ENCODE results near the gene SCAMP2.
A peak's percentile ranks its signal among the peaks of the same experiment; 100 is the strongest.

The SCAMP2 gene

DNA sequence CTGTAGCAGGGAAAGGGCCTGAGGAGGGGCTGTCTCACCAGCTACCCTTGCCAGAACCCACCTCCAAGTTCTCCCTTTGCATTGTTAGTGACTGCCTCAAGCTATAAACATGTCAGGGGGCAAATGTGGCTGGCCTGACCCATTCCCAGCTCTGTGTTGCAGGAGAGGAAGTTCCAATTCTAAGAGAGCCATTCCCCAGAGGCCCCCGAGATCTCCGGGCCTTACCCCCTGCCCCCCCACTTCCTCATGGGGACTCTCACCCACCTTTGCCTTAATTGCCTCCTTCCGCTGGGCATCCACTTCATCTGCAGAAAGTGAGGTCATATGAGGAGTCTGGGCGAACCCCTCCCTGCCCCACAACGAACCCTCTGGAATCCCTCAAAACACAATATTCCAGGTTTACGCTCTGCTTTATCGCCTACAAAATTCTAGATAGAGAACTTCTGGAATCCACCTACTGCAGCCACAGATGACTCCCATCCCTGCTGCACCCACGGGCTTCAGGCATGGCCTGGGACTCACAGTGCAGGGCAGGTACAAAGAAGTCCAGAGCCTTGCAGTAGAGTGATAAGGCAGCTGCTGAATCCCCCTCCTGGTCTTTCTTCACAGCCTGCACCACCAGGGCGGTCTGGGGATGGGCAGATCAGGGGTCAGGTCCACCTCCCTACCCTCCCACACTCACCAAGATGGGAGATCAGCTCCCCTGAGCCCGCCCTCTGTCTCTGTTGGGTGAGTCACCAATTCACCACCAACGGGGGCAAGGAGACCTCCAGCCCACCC lies 34.2 kb downstream of the SCAMP2 start:
- DNase-seq (ENCODE audit: low spot score): no peak

DNA sequence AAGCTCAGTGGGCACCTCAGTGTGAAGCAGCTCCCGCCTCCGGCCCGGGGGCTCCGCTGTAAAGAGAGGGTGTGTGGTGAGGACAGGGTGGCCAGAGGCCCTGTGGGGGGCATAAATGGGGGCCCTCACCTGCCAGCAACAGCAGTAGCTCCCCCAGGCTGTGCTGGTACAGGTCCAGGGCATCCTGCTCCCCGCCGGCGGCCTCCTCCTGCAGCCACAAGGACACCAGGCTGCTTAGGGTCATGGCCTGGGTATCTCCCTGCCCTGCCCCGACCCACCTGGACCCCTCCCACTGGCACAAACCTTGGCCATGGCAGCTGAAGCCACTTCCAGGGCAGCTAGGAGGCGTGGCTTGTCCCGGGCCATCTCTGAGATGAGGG lies 35.0 kb downstream of the SCAMP2 start:
- DNase-seq (ENCODE audit: low spot score): no peak

DNA sequence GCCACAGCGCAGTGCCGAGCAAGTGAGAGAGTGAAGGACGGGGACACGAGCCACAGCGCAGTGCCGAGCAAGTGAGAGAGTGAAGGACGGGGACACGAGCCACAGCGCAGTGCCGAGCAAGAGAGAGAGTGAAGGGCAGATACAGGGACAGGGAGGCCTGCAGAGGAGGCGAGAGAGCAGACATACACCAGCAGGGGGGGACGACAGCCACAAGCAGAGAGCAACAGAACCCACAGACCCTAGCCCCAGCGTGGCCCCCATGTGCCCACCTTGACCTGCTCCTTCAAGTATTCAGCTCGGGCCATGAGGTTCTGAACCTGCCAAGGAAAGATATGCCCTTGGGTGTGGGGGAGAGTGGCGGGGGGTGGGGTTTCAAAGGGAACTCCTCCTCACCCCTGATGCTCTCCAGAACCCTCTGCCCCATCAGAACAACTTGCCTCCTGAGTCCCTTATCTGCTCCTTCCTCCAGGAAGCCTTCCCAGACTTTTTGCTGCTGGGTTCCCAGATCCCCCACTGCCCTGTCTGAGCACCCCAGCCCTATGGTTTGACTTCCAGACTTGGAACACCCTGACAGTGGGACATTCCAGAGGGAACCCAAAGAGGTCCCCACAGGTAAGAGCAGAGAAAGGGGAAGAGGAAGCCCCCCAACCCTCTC lies 35.6 kb downstream of the SCAMP2 start:
- DNase-seq (ENCODE audit: low spot score): peak; percentile 5

DNA sequence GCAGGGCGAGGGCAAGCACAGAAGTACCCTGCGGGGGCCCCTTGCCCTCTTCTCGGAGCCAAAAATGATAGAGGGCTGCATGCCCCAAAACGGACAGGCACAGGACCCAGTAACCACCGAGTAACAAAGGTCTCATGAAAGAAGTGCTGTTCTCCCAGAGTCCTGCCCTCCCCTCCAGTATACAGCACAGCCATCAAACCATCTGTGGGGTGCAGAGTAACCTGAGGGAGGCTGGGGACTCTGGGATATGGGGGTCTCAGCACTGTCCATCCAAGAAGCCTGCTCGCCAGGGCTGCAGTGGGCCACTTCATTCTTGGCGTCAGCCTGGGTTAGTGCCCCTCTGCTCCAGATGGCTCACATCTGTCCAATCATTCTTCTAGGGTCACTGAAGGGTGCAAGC lies 36.3 kb downstream of the SCAMP2 start:
- DNase-seq (ENCODE audit: low spot score): peak; percentile 4

DNA sequence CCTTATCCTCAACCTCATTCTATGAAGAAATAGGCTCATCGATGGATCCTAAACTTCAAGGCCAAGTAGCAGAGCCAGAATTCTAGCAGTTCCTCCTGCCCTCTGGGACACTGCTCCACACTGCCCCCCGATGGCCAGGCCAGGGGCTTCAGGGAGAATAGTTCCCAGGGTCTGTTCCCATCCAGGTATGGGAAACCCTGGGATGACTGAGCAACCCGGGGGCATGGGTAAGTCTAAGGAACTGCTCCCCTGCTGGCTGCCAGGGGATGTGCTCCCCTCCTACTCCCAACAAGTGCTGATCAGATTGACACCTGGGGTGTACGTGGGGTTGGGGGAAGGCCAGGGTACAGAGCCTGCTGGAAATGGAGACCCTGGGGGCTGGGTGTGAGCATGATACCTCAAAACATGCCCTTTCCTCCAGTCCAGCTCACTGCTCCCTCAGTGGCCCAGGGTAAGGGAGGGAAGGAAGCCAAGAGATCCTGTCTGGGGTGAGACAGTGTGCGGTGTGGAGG lies 37.8 kb downstream of the SCAMP2 start:
- peak; percentile 86 for DNase-seq (ENCODE audit: low spot score)

DNA sequence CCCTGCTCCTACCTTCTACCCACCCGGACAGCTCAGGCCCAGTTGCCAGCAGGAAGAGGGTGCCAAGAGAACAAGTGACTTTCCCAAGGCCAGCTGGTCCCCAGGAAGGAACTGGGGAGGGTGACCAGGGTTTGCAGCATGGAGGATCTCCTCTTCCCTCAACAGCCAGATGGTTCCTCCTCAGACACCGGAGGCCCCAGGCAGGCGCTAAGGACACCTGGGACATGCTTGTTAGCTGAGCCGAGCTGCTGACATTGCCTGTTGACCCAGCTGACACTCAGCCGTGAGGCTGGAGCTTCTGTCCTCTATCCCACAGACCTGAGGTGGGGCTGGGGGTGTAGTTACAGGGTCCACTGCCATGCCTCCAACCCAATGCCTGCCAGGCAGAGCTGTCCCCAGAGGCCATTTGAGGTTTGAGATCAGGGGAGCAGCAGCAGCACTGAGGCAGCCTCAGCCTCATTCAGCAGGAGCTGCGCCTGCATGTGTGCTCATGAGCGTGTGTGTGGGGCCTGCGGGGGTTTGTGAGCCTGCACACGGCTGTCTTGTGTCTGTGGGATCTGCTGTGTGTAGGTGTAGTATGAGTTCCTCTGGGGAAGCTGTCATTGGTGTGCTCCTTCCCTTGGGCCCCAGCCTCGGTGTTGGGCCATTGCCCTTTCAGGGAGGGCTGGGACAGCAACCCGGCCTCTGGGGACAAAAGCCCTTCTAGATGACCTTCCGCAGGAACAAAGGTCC lies 39.6 kb downstream of the SCAMP2 start:
- DNase-seq (ENCODE audit: low spot score): no peak

DNA sequence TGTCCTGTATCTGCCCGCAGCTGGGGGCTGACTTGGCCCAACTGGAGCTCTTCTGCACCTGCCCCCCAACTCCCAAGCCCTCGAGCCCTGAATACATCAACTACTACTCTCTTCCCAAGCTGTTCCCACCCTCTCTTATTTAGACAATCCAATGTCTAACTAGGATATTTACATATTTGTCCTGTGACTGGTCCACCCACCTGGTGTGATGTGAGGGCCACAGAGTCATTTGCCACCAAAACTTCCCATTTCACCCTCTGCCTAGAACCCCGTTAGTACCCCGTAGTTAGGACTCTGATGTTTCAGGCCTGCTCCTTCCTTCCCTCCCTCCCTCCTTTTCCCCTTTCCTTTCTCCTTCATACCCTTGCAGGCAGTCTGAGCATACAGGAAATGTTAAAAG lies 40.3 kb downstream of the SCAMP2 start:
- no peak for DNase-seq (ENCODE audit: low spot score)

DNA sequence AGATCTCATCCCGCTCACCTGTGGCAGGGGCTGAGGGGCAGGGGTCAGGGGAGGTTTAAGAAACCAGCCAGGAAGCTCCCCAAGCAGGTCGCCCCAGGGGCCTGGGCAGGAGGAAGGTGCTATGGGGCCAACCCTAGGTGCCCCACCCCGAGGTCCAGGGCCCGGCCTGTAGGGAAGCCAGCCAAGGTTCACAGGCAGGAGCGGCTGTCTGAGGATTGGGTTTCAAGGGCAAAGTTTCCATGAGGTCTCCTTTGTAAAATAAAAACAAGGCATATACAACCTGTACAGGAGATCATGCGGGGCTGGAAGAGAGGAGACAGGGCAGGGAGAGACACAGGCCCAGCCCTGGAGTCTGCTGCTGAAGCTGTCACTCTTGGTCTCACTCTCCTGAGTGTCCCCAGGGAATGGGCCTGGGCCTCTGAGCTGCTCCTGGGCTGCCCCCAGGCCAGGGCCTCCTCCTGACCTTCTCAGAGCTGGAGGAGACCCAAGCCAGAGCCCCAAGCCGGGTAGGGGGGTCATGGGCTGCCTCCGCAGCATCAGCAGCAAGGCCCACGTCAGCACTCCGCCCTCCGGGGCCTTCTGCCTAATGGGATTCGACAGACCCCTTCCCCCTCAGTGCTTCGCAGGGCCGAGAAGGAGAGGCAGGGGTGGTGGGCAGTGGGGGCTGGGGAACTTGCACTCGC lies 41.2 kb downstream of the SCAMP2 start:
- no peak for DNase-seq (ENCODE audit: low spot score)

DNA sequence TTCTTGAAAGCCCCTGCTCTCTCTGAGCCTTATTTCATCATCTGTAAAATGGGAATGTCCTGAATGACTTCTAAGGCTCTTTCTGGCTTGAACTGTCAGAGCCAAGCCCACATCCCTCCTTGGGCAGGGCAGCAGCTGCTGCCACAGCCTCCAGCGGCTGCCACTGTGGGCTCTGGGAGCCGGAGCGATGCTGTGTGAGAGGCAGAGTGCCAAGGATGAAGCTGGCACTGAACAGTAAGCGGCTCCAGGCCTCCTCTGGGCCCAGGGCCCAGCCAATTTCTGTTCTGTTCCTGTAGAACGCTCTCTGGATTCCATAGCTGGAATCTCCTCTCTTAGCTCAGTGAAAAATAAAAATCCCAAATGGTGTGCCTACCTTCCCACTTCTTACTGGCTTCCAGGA lies 42.3 kb downstream of the SCAMP2 start:
- DNase-seq (ENCODE audit: low spot score): no peak

DNA sequence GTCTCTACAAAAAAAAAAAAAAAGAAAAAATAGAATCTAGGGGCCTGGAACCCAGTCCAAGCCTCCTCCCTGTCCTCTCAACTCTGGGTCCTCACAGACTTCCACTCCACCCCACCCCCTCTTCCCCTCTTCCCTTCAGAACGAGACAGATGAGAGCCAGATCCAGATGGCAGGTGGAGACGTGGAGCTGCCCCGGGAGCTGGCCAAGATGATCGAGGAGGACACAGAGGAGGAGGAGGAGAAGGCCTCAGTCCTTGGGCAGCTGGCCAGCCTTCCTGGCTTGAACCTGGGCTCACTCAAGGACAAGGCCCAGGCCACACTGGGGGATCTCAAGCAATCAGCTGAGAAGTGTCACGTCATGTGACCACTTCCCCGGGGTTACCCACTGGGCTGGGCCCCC lies 43.2 kb downstream of the SCAMP2 start:
- DNase-seq (ENCODE audit: low spot score): no peak

DNA sequence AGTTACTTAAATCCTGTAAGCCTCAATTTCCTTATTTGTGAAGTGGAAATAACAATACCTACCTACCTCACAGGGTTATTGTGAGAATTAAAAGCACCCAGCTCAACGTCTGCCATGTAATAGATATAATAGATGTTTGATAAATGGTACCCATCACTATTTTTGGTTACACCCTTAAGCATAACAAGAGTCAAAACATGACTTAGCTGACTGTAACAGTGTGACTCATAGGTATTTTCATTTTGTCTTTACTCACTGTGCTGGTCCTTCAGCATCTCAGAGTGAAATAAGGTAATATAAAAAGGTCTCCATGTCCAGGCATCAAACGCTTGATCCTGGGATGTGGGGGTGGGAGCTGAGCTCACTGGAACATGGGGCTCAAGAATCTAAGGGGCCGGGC lies 43.7 kb downstream of the SCAMP2 start:
- DNase-seq (ENCODE audit: low spot score): peak; percentile 76

DNA sequence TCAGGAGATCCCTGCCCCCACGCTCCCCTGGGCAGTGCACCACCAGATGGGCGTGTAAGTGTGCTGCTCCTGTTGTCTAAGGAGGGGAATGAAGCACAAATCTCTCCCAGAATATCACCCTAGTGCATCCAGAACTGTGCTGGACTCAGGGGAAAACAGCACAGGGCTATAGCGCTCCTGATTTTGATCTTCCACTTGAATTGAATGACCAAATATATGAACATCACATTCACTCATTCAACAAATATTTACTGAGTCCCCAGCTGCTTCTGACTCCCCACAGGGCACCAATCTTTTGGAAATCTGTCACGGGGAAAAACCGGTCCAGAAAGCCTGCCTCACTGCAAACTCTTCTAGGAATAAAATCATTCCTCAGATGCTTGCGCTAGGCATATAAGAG lies 44.3 kb downstream of the SCAMP2 start:
- DNase-seq (ENCODE audit: low spot score): no peak

DNA sequence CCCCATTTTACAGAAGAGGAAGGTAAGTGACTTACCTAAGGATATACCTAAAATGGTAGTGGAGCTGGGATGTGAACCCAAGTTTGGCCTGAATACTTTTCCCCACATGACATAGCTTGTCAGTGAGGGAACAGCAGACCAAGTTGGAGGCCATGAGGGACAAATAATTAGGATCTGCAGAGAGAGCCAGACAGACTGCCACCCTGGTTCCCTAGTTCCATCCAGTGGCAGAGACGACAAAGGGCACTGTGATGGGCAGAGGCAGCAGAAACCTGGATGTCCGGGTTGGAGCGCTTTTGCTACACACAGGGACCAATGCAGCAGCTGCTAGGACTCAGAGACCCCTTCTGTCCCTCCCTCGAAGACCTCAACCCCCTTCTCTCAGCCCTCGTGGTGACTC lies 45.6 kb downstream of the SCAMP2 start:
- no peak for DNase-seq (ENCODE audit: low spot score)

DNA sequence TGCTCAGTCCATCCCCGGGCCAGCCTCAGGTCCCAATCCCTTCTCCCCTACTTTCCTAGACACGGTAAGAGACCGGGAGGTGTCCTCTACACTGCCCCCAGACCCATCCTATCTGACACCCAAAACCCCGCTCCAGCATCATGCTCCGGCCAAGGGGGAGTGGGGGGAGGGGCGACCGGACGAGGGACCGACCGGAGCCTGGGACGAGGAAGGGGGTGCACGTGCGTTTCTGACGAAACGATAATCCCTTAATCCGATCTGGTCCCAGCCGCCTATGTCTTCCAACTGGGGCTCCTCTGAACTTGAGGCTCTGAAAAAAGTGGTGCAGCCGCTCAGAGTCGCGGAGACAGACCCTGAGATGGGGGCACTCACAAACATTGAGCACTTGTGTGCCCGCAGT lies 46.2 kb downstream of the SCAMP2 start:
- no peak for DNase-seq (ENCODE audit: low spot score)

DNA sequence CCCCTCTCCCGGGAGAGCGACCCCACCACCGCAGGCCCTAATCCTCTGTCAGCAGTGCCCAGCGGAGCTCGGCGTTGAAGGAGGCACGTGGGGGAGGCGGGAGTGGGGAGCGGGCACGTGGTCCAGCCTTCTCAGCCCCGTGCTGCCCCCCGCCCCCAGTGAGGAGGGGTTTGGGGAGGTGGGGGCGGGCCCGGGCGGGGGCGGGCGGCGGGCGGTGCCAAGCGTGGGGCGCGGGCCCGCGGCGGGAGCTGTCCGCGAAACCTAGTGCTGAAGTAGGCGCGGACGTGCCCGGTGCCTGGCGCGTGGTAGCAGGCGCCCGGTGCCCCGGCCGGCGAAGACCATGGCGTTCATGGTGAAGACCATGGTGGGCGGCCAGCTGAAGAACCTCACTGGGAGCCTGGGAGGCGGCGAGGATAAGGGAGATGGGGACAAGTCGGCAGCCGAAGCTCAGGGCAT lies 46.8 kb downstream of the SCAMP2 start, which contains the start of gene CPLX3:
TSS of gene CPLX3 (plus strand) at position 264 of the 456 bp plus-strand sequence. CDS start at position 341, 77 bp downstream.
- peak; percentile 45 for DNase-seq (ENCODE audit: low spot score)

DNA sequence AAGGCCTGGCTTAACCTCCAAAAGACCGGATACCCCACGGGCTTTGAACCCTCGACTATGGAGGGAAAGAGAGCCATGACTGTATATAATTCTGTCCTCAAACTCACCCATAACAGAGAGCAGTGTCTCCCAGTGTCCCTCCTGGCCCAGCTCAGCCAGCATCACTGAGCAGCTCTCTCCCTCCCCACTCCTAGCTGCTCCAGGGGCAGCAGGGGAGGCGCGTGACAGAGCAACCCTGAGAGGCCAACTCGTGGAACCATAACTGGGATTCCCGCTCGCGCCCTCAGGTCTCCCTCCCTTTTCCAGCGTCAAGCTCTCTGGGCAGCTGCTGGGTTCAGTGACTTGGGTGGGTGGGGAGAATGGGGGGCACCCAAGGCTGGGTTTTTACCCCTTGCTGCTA lies 47.3 kb downstream of the SCAMP2 start:
- no peak for DNase-seq (ENCODE audit: low spot score)

DNA sequence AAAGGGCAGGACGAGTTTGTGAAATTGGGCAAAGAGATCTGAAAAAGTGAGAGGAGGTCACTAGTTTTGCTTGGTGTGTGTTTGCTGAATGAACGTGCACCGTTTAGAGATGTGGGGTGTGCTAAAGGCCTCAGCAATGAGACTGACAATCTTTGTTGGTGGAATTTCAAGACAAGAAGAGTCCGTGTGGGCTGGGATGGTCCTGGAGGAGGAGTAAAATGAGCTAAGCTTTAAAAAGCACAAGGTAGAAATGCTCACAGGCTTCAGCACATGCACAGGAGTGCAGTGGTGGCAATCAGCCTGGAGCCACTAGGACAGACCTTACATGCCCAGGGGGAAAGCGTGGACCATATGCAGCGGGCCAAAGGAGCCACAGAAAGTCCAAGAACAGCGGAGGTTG lies 48.2 kb downstream of the SCAMP2 start:
- DNase-seq (ENCODE audit: low spot score): no peak

DNA sequence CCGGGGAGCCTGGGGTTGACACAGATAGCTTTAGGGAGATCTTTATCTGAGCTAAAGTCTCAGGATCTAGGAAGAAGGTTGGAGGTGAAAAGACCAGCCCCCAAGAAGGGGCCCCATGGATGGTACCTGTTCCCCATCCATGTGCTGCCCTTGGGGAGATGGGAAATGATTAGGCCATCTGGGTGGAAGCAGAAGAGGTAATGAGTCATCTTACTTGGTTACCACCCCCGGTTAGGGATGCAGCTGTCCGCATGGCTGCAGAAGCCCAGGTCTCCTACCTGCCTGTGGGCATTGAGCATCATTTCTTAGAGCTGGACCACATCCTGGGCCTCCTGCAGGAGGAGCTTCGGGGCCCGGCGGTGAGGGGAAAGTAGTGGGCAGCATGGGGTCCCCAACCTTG lies 49.8 kb downstream of the SCAMP2 start:
- no peak for DNase-seq (ENCODE audit: low spot score)

DNA sequence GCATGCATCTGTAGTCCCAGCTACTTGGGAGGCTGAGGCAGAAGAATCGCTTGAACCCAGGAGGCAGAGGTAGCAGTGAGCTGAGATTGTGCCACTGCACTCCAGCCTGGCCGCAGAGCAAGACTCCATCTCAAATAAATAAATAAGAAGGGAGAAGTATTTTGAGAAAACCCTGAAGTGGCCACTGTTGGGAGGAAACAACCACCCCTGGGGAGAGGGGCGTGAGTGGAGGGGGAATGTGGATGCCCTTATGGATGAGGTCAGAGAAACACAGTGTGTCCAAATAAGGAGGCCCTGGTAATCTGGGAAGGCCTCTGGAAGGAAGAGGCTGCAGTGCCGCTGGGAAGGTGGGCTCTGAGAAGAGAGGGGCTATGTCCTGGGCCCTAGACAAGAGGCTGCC lies 50.9 kb downstream of the SCAMP2 start:
- no peak for DNase-seq (ENCODE audit: low spot score)

DNA sequence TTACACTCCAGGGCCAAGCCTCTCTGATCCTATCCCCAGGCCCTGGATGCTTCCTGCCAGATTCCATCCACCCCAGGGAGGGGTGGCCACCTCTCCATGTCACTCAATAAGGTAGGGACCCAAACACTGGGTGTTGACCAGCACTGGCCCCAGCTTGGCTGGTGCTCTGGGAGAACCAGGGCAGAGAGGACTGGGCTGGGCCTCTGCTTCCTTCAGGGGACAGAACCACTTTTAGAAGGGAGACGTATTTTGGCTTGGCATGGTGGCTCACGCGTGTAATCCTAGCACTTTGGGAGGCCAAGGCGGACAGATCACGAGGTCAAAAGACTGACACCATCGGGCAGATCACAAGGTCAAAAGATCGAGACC lies 51.4 kb downstream of the SCAMP2 start:
- DNase-seq (ENCODE audit: low spot score): no peak

DNA sequence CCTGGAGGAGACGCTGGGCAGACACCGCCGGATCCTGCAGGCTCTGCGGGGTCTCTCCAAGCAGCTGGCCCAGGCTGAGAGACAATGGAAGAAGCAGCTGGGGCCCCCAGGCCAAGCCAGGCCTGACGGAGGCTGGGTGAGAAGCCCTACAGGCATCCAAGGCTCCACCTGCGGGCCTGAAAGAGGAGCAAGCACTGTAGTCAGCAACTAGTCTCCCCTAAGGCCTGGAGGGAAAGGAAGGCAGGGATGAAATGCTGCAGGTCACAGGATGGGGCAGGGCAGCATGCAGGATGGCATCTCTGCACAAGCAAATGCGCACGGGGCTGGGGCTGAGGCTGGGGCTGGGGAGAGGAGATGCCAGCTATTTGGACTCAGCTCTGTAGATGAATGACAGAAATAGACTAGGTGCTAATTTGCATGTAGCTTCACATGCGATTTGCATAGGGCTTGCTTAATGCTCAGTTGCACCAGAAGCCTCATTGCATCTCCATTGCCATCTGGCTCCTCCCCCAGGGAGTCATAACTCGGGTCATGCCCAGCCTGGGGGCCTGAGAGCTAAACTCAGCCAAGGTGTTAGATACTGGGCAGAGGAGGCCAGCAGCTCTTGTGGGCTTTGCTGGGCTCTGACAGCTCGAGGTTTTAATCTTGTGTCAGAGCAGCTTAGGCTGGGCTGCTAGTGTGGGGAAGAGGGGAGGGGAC lies 51.9 kb downstream of the SCAMP2 start:
- DNase-seq (ENCODE audit: low spot score): no peak

DNA sequence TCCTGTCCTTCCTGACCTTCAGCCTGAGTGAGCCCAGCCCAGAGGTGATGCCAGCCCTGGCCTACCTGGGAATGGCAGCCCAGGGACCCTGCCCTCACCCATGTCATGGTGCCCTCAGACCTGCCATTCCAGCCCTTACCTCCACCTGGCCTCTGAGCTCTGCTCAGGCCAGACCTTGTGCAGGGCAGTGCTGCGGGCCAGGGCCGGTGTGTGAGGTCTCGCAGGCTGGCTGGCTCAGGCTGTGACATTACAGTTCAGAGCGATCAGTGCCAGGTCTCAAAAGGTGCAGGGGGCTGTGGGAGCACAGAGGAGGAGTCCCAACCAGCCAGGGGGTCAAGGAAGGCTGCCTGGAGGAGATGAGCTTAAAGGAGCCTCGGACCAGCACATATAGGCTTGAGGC lies 53.1 kb downstream of the SCAMP2 start:
- no peak for DNase-seq (ENCODE audit: low spot score)
